ENCODE measurements around the gene SERHL2.

- TF ChIP-seq CTCF (IDR thresholded peaks at IDR 0.05; ENCODE audit: poor library complexity) (no peak), EZH2 (IDR thresholded peaks at IDR 0.05; ENCODE audit: borderline replicate concordance) (no peak), EZH2phosphoT487 (IDR thresholded peaks at IDR 0.05; ENCODE audit: low read depth, severe bottlenecking, unreplicated experiment) (no peak)
Observed at GRCh38 chr22:42611051-42611450, 57.3 kb downstream of the SERHL2 start.
